Measurements from ENCODE around the gene CRIM1.

Gene CRIM1

DNA sequence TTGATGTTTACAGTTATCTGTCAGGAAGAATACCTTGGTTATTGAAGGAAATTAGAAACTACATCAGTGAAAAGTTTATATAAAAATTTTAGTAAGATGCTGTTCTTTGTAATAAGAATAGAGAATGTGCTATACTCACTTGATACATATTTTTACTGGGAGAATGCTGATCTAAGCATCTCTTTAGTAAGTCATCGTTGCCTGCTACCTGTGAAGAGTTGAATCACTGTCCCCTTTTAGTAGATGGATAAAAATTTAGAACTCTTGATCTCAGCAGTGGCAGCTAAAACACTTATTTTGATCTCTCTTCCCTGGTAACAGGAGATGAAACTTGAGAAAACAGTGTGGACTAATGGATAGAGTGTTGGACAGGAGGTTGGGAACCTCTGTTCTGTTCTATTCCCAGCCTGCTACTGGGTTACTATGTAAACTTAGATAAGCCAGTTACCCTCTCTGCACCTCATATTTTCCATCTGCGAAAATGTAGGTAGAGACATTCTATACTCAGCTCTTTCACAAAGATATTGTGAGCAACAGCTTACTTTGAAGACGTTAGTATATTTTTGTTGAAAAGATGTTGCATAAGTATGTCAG, 142.1 kb downstream of the CRIM1 start:
- Histone ChIP-seq H3K27me3 (ENCODE audit: control insufficient read depth, insufficient read depth, low read length) (no peaks in the 10 kb centered on the region), H3K27ac (ENCODE audit: low read depth, low read length) (no peak overlapping the region), H3K9me3 (ENCODE audit: control insufficient read depth, insufficient read depth, low read length) (no peaks in the 10 kb centered on the region), H3K36me3 (ENCODE audit: control insufficient read depth, insufficient read depth, low read length) (peaks cover 30% of the 10 kb centered on the region), H3K9ac (ENCODE audit: low read depth, low read length) (no peak overlapping the region), H3K4me1 (ENCODE audit: control insufficient read depth, insufficient read depth, low read length) (peaks cover 3% of the 10 kb centered on the region; the same call in 1 of the 2 replicates), H3K4me3 (ENCODE audit: low read depth, low read length) (no peak overlapping the region)

DNA sequence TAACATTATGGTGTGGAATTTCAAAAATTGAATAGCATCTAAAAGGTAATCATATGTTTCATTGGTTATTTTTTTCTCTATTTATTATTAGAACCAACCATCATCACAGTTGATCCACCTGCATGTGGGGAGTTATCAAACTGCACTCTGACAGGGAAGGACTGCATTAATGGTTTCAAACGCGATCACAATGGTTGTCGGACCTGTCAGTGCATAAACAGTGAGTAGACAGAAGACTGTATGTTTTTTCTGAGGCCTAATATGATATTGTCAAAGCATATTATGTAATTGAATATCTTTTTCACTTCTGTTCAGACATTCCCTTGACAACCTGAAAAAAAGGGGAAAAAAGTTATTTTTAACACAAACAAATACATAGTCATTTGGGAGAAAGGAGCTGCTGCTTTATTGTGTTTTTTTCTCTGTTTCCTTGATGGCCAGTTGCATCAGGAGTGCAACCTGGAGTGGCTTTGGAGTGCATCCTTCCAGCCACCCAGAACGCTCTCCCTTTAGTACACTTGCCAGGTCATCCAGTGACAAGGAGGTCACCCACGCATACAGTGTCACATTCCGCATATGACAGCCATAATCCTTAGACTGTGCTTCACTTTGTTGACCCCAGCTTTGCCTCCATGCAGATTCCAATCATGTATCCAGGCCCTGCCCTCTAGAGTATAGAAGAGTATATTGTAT, 143.7 kb downstream of the CRIM1 start:
- Histone ChIP-seq H3K27ac (ENCODE audit: low read depth, low read length) (no peak overlapping the region), H3K36me3 (ENCODE audit: control insufficient read depth, insufficient read depth, low read length) (peaks cover 37% of the 10 kb centered on the region), H3K4me3 (ENCODE audit: low read depth, low read length) (no peak overlapping the region), H3K9me3 (ENCODE audit: control insufficient read depth, insufficient read depth, low read length) (no peaks in the 10 kb centered on the region), H3K27me3 (ENCODE audit: control insufficient read depth, insufficient read depth, low read length) (no peaks in the 10 kb centered on the region), H3K9ac (ENCODE audit: low read depth, low read length) (no peak overlapping the region), H3K4me1 (ENCODE audit: control insufficient read depth, insufficient read depth, low read length) (no peaks in the 10 kb centered on the region)

DNA sequence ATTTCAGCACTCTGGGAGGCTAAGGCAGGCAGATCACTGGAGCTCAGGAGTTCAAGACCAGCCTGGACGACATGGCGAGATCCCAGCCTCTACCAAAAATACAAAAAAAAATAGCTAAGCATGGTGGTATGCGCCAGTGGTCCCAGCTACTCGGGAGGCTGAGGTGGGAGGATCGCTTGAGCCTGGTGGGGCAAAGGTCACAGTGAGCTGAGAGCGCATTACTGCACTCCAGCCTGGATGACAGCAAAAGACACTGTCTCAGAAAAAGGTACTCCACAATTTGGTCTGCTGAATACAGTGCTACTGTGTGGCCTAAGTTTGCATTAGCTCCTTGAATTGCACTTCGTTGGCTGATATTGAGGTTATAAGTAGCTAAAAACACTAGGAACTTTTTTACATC, 144.5 kb downstream of the CRIM1 start:
- Histone ChIP-seq H3K36me3 (ENCODE audit: control insufficient read depth, insufficient read depth, low read length) (peaks cover 44% of the 10 kb centered on the region), H3K9ac (ENCODE audit: low read depth, low read length) (no peak overlapping the region), H3K27ac (ENCODE audit: low read depth, low read length) (no peak overlapping the region), H3K4me3 (ENCODE audit: low read depth, low read length) (no peak overlapping the region), H3K27me3 (ENCODE audit: control insufficient read depth, insufficient read depth, low read length) (no peaks in the 10 kb centered on the region), H3K4me1 (ENCODE audit: control insufficient read depth, insufficient read depth, low read length) (no peaks in the 10 kb centered on the region), H3K9me3 (ENCODE audit: control insufficient read depth, insufficient read depth, low read length) (no peaks in the 10 kb centered on the region)

DNA sequence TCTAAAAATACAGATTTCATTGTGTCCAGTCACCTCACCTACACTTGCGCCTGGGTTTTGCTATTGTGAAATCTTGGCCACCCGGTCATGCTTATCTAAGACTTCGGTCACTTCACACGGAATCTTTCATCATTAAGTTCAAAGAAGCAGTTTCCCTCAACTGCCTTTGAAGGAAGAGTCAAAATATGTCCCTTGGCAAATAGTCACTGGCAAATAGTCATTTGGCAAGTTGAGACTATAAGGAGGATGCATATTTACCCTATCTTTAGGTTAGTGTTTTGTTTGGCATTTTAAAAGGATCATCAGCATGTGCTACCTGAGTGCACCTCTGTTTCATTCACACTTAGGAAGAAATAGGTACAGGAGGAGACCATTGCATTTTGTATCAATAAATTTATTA, 146.5 kb downstream of the CRIM1 start:
- no peak overlapping the region for H3K4me3 ChIP-seq (ENCODE audit: low read depth, low read length)
- H3K9me3 ChIP-seq (ENCODE audit: control insufficient read depth, insufficient read depth, low read length) = no peaks in the 10 kb centered on the region
- H3K27ac ChIP-seq (ENCODE audit: low read depth, low read length) = no peak overlapping the region
- no peak overlapping the region for H3K9ac ChIP-seq (ENCODE audit: low read depth, low read length)
- peaks cover 48% of the 10 kb centered on the region for H3K36me3 ChIP-seq (ENCODE audit: control insufficient read depth, insufficient read depth, low read length)
- H3K27me3 ChIP-seq (ENCODE audit: control insufficient read depth, insufficient read depth, low read length) = no peaks in the 10 kb centered on the region
- H3K4me1 ChIP-seq (ENCODE audit: control insufficient read depth, insufficient read depth, low read length) = peaks cover 1% of the 10 kb centered on the region

DNA sequence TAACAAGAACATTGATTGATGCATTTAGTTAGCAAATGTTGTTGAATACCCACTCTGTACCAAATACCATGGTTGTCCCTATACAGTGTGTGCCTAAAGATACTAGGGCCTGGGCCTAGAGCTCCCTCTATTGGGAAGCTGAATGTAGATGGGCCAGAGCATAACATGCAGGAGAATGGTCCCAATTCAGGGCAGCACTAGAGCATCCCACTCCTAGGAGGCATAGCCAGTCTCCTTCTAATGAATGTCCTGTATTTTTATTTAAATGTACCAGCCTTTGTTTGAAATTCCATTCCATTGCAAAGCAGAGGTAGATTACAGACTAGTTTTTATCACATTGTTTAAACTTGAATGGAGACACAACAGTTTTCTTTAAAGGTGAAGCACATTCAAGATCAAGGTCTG, 151.8 kb downstream of the CRIM1 start:
- Histone ChIP-seq H3K4me3 (ENCODE audit: low read depth, low read length) (no peak overlapping the region), H3K4me1 (ENCODE audit: control insufficient read depth, insufficient read depth, low read length) (peaks cover 20% of the 10 kb centered on the region), H3K36me3 (ENCODE audit: control insufficient read depth, insufficient read depth, low read length) (peaks cover 48% of the 10 kb centered on the region), H3K9ac (ENCODE audit: low read depth, low read length) (no peak overlapping the region), H3K9me3 (ENCODE audit: control insufficient read depth, insufficient read depth, low read length) (no peaks in the 10 kb centered on the region), H3K27ac (ENCODE audit: low read depth, low read length) (peak overlapping the region; percentile 83), H3K27me3 (ENCODE audit: control insufficient read depth, insufficient read depth, low read length) (no peaks in the 10 kb centered on the region)

DNA sequence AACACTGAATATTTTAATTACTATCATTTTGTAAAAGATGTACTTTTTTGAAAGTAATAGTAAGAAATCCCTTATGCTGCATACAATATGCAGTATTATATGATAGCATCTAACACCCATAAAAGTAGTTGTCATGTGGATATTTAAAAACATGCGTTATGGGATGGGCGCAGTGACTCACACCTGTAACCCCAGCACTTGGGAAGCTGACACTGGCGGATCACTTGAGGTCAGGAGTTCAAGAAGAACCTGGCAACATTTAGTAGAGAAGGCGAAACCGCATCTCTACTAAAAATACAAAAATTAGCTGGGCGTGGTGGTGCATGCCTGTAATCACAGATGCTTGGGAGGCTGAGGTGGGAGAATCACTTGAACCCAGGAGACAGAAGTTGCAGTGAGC, 153.5 kb downstream of the CRIM1 start:
- H3K4me1 ChIP-seq (ENCODE audit: control insufficient read depth, insufficient read depth, low read length) = peaks cover 20% of the 10 kb centered on the region
- H3K9ac ChIP-seq (ENCODE audit: low read depth, low read length) = no peak overlapping the region
- no peaks in the 10 kb centered on the region for H3K27me3 ChIP-seq (ENCODE audit: control insufficient read depth, insufficient read depth, low read length)
- peaks cover 59% of the 10 kb centered on the region for H3K36me3 ChIP-seq (ENCODE audit: control insufficient read depth, insufficient read depth, low read length)
- no peak overlapping the region for H3K27ac ChIP-seq (ENCODE audit: low read depth, low read length)
- H3K4me3 ChIP-seq (ENCODE audit: low read depth, low read length) = no peak overlapping the region
- H3K9me3 ChIP-seq (ENCODE audit: control insufficient read depth, insufficient read depth, low read length) = no peaks in the 10 kb centered on the region

DNA sequence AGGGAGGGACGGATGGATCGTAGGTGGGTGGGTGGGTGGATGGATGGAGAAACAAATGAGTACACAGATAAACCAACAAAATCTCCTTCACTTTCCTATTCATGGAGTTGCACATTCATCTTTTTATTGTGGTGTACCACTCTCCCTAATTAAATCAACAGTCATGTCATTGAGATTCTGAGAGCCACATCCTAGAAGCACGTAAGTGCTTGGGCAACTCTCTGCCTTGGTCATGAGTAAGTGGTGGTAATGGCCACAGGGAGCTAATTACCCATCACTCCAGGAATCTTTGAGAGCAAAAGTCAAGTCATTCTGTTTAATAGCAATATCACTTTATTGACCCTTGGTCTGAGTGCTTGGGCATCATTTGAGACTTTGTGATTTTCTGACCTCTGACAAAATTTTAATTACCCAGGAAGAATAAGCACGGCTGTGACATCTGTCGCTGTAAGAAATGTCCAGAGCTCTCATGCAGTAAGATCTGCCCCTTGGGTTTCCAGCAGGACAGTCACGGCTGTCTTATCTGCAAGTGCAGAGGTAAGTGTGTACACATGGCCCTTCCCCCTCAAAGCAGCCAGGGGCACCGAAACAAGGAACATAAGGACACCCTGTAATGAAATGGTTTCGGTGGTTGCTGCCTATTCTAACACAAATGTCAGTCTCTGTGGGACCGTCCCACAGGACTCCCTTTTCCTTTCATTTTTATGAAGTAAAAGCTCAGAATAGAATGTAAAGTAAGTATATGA, 156.5 kb downstream of the CRIM1 start:
- Histone ChIP-seq H3K4me3 (ENCODE audit: low read depth, low read length) (no peak overlapping the region), H3K27me3 (ENCODE audit: control insufficient read depth, insufficient read depth, low read length) (no peaks in the 10 kb centered on the region), H3K4me1 (ENCODE audit: control insufficient read depth, insufficient read depth, low read length) (peaks cover 20% of the 10 kb centered on the region), H3K36me3 (ENCODE audit: control insufficient read depth, insufficient read depth, low read length) (peaks cover 76% of the 10 kb centered on the region), H3K27ac (ENCODE audit: low read depth, low read length) (no peak overlapping the region), H3K9me3 (ENCODE audit: control insufficient read depth, insufficient read depth, low read length) (no peaks in the 10 kb centered on the region), H3K9ac (ENCODE audit: low read depth, low read length) (no peak overlapping the region)

DNA sequence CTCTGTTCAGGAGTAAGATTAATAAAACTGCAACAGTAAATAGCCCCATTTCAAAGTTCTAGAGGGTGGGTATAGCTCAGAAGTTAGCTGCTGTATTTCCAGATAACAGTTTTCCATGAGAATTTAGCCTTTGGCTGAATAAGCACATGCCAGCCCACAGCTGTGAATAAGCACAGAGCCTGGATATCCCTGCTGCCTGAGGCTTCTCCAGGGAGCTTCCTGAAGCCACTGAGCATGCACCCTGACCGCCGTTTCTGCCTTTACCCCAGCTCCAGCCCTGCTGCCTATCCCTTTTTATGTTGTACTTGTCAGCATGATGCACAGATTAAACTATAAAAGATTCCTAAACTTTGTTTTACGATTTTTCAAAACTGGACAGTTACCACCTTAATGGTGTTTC, 157.1 kb downstream of the CRIM1 start:
- H3K27me3 ChIP-seq (ENCODE audit: control insufficient read depth, insufficient read depth, low read length) = no peaks in the 10 kb centered on the region
- no peak overlapping the region for H3K9ac ChIP-seq (ENCODE audit: low read depth, low read length)
- H3K9me3 ChIP-seq (ENCODE audit: control insufficient read depth, insufficient read depth, low read length) = no peaks in the 10 kb centered on the region
- no peak overlapping the region for H3K27ac ChIP-seq (ENCODE audit: low read depth, low read length)
- peaks cover 83% of the 10 kb centered on the region for H3K36me3 ChIP-seq (ENCODE audit: control insufficient read depth, insufficient read depth, low read length)
- H3K4me1 ChIP-seq (ENCODE audit: control insufficient read depth, insufficient read depth, low read length) = peaks cover 14% of the 10 kb centered on the region
- H3K4me3 ChIP-seq (ENCODE audit: low read depth, low read length) = no peak overlapping the region

DNA sequence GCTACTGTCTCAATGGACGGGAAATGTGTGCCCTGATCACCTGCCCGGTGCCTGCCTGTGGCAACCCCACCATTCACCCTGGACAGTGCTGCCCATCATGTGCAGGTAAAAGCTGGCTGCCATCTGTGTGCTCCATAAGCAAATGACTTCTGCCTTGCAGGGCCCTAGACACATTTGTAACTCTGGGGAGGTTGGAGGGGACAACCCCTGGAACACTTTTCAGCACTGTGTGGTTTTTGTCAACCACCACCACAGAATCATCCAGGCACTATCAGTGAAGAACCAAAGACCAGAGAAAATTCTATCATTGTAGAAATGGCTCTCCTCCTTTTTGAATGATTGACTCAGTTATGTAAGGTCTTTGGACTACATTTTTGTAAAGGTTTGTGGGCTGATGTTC, 158.1 kb downstream of the CRIM1 start:
- H3K27ac ChIP-seq (ENCODE audit: low read depth, low read length) = no peak overlapping the region

DNA sequence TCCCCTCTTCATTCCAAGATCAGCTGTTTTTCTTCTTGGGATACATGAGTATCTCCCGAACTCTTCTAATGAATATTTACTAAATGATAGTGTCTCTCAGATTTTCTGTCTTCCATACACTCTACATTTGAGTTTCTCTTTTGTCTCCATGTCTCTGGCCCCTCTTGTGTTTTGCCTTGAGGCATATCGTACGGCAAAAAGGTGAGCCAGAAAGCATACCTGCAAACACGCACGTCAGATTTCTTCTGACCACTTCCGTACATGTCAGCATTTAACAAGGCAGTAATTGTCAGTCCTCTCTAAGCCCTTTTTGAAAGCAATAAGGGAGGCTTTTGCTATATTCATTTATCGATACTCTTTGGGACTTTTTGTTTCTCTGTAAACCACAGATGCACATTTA, 160.0 kb downstream of the CRIM1 start:
- no peaks in the 10 kb centered on the region for H3K9me3 ChIP-seq (ENCODE audit: control insufficient read depth, insufficient read depth, low read length)
- H3K9ac ChIP-seq (ENCODE audit: low read depth, low read length) = no peak overlapping the region
- H3K27ac ChIP-seq (ENCODE audit: low read depth, low read length) = no peak overlapping the region
- H3K27me3 ChIP-seq (ENCODE audit: control insufficient read depth, insufficient read depth, low read length) = no peaks in the 10 kb centered on the region
- H3K4me1 ChIP-seq (ENCODE audit: control insufficient read depth, insufficient read depth, low read length) = no peaks in the 10 kb centered on the region
- H3K36me3 ChIP-seq (ENCODE audit: control insufficient read depth, insufficient read depth, low read length) = peaks cover 96% of the 10 kb centered on the region
- H3K4me3 ChIP-seq (ENCODE audit: low read depth, low read length) = no peak overlapping the region

More for the DNA sequence above, 158.1 kb downstream of the CRIM1 start:
- H3K9ac ChIP-seq (ENCODE audit: low read depth, low read length) = no peak overlapping the region
- H3K9me3 ChIP-seq (ENCODE audit: control insufficient read depth, insufficient read depth, low read length) = no peaks in the 10 kb centered on the region
- no peaks in the 10 kb centered on the region for H3K27me3 ChIP-seq (ENCODE audit: control insufficient read depth, insufficient read depth, low read length)
- H3K36me3 ChIP-seq (ENCODE audit: control insufficient read depth, insufficient read depth, low read length) = peaks cover 93% of the 10 kb centered on the region
- H3K4me3 ChIP-seq (ENCODE audit: low read depth, low read length) = no peak overlapping the region
- H3K4me1 ChIP-seq (ENCODE audit: control insufficient read depth, insufficient read depth, low read length) = peaks cover 5% of the 10 kb centered on the region

All from HUES48 (cell line).